Smooth muscle cell of bladder (primary cell): ENCODE measurements around the gene C1orf198. TPM values are rescaled to one million over a fixed set of nuclear protein-coding genes. Genes with fewer than 3 reads are reported as not detected.

Experiments
- total RNA-seq: library from RNA; depleted of rRNA; stranded (reverse); fragments of >200 nt; gene quantifications from 2 replicates; pipeline ENCODE4 v1.2.3, GENCODE V29; 2014

C1orf198 gene, protein sequence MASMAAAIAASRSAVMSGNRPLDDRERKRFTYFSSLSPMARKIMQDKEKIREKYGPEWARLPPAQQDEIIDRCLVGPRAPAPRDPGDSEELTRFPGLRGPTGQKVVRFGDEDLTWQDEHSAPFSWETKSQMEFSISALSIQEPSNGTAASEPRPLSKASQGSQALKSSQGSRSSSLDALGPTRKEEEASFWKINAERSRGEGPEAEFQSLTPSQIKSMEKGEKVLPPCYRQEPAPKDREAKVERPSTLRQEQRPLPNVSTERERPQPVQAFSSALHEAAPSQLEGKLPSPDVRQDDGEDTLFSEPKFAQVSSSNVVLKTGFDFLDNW
- total RNA-seq, result 44.1 and 80.4 TPM in 2 replicates

DNA sequence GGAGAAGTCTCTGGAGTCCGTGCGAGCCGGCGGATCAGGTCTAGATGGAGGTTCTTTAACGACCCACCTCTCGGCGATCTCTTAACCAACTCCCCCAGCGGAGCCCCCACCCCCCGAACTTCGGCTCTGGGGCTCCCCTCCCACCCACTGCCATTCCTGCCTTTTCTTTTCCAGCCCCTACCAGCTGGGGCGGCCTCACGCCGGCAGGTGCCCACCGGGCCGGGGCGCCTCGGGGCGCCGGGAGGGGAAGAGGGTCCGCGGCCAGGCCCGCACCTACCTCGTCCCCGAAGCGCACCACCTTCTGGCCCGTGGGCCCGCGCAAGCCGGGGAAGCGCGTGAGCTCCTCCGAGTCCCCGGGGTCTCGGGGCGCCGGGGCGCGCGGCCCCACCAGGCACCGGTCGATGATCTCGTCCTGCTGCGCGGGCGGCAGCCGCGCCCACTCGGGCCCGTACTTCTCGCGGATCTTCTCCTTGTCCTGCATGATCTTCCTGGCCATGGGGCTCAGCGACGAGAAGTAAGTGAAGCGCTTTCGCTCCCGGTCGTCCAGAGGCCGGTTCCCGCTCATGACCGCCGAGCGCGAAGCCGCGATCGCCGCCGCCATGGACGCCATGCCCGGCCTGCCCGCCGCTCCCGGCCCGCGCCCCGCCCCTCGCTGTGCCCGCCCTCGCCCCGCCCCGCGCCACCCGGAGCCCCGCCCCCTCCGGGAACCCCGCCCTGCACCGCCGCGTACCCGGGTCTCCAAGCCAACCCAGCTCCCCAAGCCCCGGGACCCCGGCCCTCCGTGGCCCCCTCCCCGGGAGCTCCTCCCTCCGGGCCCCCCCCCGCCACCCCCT, at the start of gene C1orf198:
Gene C1orf198 (minus strand): TSS at position 619 of the 833 bp plus-strand sequence. CDS start 9 bp downstream, at position 610.

Other genes with a start within 250 kb of the C1orf198 start
- gene COG2, start 226.0 kb downstream of the C1orf198 start, total RNA-seq, result 21.5 and 23.8 TPM in 2 replicates
- gene AGT, start 154.4 kb downstream of the C1orf198 start, total RNA-seq, result 0.28 and 2.7 TPM in 2 replicates
- gene CAPN9, start 121.1 kb downstream of the C1orf198 start, total RNA-seq, result not detected in 2 replicates
- 11.2 and 15.8 TPM in 2 replicates for gene TTC13, start 110.3 kb upstream of the C1orf198 start, total RNA-seq
- 13.7 and 13.8 TPM in 2 replicates for gene ARV1, start 110.6 kb upstream of the C1orf198 start, total RNA-seq
- 8.4 and 11.2 TPM in 2 replicates for gene FAM89A, start 171.7 kb upstream of the C1orf198 start, total RNA-seq